ENCODE results near the gene MEIOSIN. TPM values are rescaled to one million over a fixed set of nuclear protein-coding genes. Genes with fewer than 3 reads are reported as not detected.

The MEIOSIN gene
- total and polyA plus RNA-seq, 9 of the 15 experiments (the other 6 are each of a cell fraction or from before 2014, with no cell fraction given): 0.06 to 2.0 (median 0.76) TPM

DNA sequence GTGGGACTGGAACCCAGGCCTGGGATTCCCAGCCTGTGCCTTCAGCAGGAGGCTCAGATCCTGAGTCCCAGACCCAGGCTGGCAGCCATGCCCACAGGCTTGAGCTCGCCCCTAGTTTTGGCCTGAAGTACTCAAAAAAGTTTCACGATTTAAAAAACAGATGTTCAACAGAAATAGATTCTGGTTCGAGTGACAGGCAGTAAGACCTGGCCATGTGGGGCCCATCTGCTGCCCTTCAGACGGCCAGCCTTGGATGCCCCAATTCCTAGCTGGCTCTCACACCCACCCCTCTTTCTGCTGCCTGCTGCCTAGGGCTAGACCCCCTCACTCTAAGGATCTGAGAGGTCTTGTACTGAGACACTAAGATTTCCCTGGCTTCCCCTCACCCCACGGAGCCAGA lies 51.9 kb downstream of the MEIOSIN start:
- TF ChIP-seq ZNF436 (CRISPR knock-in tag; IDR thresholded peaks at IDR 0.05) (no peak), FUS (optimal IDR thresholded peaks at IDR 0.05; ENCODE audit: low read depth, low read length) (no peak), POLR2AphosphoS5 (IDR thresholded peaks at IDR 0.05; ENCODE audit: control insufficient read depth, insufficient read depth, low read depth, low read length) (0 out of 2 replicates have a peak, but pooled peaks have one; percentile 24), SMARCE1 (IDR thresholded peaks at IDR 0.05) (no peak), EP400 (IDR thresholded peaks at IDR 0.05) (no peak)
- TF ChIP-seq, protein P1, sequence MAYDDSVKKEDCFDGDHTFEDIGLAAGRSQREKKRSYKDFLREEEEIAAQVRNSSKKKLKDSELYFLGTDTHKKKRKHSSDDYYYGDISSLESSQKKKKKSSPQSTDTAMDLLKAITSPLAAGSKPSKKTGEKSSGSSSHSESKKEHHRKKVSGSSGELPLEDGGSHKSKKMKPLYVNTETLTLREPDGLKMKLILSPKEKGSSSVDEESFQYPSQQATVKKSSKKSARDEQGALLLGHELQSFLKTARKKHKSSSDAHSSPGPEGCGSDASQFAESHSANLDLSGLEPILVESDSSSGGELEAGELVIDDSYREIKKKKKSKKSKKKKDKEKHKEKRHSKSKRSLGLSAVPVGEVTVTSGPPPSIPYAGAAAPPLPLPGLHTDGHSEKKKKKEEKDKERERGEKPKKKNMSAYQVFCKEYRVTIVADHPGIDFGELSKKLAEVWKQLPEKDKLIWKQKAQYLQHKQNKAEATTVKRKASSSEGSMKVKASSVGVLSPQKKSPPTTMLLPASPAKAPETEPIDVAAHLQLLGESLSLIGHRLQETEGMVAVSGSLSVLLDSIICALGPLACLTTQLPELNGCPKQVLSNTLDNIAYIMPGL (CRISPR knock-in tag; IDR thresholded peaks at IDR 0.05): no peak
- TF ChIP-seq, protein P2, sequence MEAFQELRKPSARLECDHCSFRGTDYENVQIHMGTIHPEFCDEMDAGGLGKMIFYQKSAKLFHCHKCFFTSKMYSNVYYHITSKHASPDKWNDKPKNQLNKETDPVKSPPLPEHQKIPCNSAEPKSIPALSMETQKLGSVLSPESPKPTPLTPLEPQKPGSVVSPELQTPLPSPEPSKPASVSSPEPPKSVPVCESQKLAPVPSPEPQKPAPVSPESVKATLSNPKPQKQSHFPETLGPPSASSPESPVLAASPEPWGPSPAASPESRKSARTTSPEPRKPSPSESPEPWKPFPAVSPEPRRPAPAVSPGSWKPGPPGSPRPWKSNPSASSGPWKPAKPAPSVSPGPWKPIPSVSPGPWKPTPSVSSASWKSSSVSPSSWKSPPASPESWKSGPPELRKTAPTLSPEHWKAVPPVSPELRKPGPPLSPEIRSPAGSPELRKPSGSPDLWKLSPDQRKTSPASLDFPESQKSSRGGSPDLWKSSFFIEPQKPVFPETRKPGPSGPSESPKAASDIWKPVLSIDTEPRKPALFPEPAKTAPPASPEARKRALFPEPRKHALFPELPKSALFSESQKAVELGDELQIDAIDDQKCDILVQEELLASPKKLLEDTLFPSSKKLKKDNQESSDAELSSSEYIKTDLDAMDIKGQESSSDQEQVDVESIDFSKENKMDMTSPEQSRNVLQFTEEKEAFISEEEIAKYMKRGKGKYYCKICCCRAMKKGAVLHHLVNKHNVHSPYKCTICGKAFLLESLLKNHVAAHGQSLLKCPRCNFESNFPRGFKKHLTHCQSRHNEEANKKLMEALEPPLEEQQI (IDR thresholded peaks at IDR 0.05): no peak
- Histone ChIP-seq H3K27me3 (ENCODE audit: control insufficient read depth in 2 of 2, insufficient read depth in 2 of 2, low read length in 2 of 2) (no peaks in the 10 kb centered on the region), H2AFZ (ENCODE audit: low read depth, low read length) (no peak overlapping the region), H3K9me1 (ENCODE audit: control insufficient read depth, insufficient read depth, low read length) (peaks cover 4% of the 10 kb centered on the region), H3K36me3 (ENCODE audit: control insufficient read depth, insufficient read depth, low read length) (peaks cover 48% of the 10 kb centered on the region; the same call in 2 of the 3 replicates), H3K9me3 (replicated peaks; ENCODE audit: control insufficient read depth, insufficient read depth, low read depth, low read length) (no peaks in the 10 kb centered on the region), H3K4me3 (no peak overlapping the region), H3K79me2 (ENCODE audit: control insufficient read depth, insufficient read depth, low read length) (no peaks in the 10 kb centered on the region), H3K4me1 (replicated peaks in 1 of 2; ENCODE audit: control insufficient read depth in 2 of 2, insufficient read depth in 2 of 2, low read length in 2 of 2) (peaks cover 11 to 48% of the 10 kb centered on the region in 2 experiments), H4K20me1 (replicated peaks; ENCODE audit: control insufficient read depth, insufficient read depth, low read length) (0 out of 2 replicates have a peak, but pooled peaks cover 7% of the 10 kb centered on the region), H3K27ac (ENCODE audit: extremely low read depth, low read depth, low read length) (no peak overlapping the region), H3K4me2 (ENCODE audit: insufficient read depth, low read length) (no peak overlapping the region), H3K9ac (ENCODE audit: insufficient read depth in 1 of 2, low read depth in 2 of 2, low read length in 2 of 2) (peak overlapping the region in 1 of 2 experiments; percentile 29; a peak in 1 of 4 replicates)
- FAIRE-seq (no peak), DNase-seq (ENCODE audit: extremely low read depth in 1 of 4, low spot score in 3 of 4) (no peak), ATAC-seq (no peak)
- no TSS peak for BruUV-seq (replicated peaks)
- intact Hi-C loops (cut with micrococcal nuclease): no loop called here
- CTCF ChIA-PET (ENCODE audit: low intra/inter-chr PET ratio): no interaction called here
- 65% methylated on average over 5 of the region's 5 CpGs for WGBS (ENCODE audit: insufficient coverage, low coverage, missing lambda C conversion rate)
- in situ Hi-C loops (cut with MboI): no loop called here
- POLR2A ChIA-PET: interaction anchor here (7.7 kb wide), 1 partner anchor 14 kb away, joined by 70 read pairs; the partner anchor contains the start of gene SIX5
